Measurements from ENCODE around the gene PRUNE1.

Gene PRUNE1

GRCh38 chr1:151054971-151055547, 46.8 kb downstream of the PRUNE1 start:
- DNase-seq: no peak

- no peak for DNase-seq
Observed at GRCh38 chr1:151055581-151055980, 47.3 kb downstream of the PRUNE1 start.

GRCh38 chr1:151056149-151056548, 47.9 kb downstream of the PRUNE1 start:
- DNase-seq: no peak

GRCh38 chr1:151058692-151059091, 50.4 kb downstream of the PRUNE1 start:
- DNase-seq: no peak

GRCh38 chr1:151059109-151060006, 51.1 kb downstream of the PRUNE1 start, which contains the start of gene CDC42SE1:
Gene CDC42SE1 (minus strand): TSS chr1:151059622. CDS start chr1:151055730, 3,892 bp downstream.
- DNase-seq: peak; percentile 82

GRCh38 chr1:151060007-151060656, 51.9 kb downstream of the PRUNE1 start, which contains the start of gene MLLT11:
Gene MLLT11 (plus strand): TSS chr1:151060397. CDS start chr1:151067225, 6,828 bp downstream.
- no peak for DNase-seq

- DNase-seq: no peak
Observed at GRCh38 chr1:151060657-151061421, 52.6 kb downstream of the PRUNE1 start.

- no peak for DNase-seq
Observed at GRCh38 chr1:151061704-151062103, 53.5 kb downstream of the PRUNE1 start.

- no peak for DNase-seq
Observed at GRCh38 chr1:151062741-151063371, 54.6 kb downstream of the PRUNE1 start.

GRCh38 chr1:151065089-151065645, 56.9 kb downstream of the PRUNE1 start:
- DNase-seq: no peak

- DNase-seq: no peak
Observed at GRCh38 chr1:151067185-151067584, 58.9 kb downstream of the PRUNE1 start.

GRCh38 chr1:151069103-151069486, 60.8 kb downstream of the PRUNE1 start:
- DNase-seq: no peak

- DNase-seq: peak; percentile 84
Observed at GRCh38 chr1:151070474-151071276, 62.4 kb downstream of the PRUNE1 start, which contains the start of gene GABPB2. Gene GABPB2 (plus strand): TSS chr1:151070761. CDS start chr1:151088190, 17,429 bp downstream.

- no peak for DNase-seq
Observed at GRCh38 chr1:151072224-151072623, 64.0 kb downstream of the PRUNE1 start.

All from stimulated activated naive CD4-positive, alpha-beta T cell treated with Interleukin-2 at 50 U/mL for 16 hours (primary cell).